NCI-H2171 treated with DMSO at 0.1 percent for 48 hours (cell line): ENCODE measurements around the gene TXNRD1.
"Not testable (repeated sequence)": the region's sequence is repeated elsewhere in the genome, so short reads cannot be mapped to it uniquely, and the experiment has no call there.

Experiments
- DNase-seq: peaks from one replicate; lab custom pipeline; 2025; lab: John Stamatoyannopoulos, UW

The TXNRD1 gene

GRCh38 chr12:104237930-104238329, 22.4 kb downstream of the TXNRD1 start:
- DNase-seq = no peak

DNA sequence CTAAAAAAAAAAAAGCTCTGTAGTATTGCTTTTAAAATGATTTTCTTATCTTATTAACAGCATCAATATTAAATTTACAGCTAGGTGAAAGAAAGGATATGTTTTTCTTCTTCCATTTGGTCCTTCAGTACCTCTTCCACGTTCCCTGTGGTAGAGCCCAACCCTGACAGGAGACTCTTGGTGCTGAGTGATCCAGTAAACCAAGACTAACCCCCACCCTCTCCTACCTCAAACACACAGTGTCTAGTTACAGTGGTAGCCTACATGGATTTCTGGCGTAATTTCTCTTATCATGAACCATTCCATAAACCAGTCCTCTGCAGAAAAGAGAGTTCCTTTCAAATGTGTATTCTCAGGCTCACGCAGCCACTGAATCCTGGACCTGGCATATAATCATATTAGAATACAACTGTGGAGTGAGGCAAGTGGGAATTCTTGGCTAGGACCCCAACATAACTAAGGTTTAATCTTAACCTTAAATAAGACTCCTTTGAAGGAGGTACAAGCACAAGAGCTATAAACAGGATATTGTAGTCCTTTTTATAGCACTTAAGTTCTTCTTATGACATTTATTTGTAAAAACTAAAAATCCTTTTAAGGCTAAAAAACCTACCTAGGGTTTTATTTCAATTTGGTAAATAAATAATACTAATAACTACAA, 27.1 kb downstream of the TXNRD1 start:
- DNase-seq = no peak

DNA sequence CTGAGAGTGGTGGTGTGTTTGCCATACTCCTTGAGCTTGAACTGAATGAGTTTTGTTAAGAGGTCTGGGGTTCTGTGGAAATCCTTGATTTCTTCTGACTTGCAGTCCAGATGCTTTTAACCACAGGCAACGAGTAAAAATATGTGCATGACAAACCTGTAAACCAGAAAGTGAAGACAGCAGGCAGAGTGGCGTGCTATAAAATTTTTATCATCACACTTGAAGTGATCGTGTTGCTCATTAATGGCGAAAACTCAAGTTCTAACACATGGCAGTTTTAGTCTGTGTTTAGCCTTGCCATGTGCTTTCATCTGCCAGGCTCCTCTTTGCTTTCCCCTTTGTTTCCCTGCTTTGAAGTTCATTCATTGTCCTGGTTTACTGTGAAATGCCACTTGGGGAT, 28.0 kb downstream of the TXNRD1 start:
- DNase-seq = peak; percentile 64

GRCh38 chr12:104243971-104244370, 28.4 kb downstream of the TXNRD1 start:
- peak; percentile 57 for DNase-seq

DNA sequence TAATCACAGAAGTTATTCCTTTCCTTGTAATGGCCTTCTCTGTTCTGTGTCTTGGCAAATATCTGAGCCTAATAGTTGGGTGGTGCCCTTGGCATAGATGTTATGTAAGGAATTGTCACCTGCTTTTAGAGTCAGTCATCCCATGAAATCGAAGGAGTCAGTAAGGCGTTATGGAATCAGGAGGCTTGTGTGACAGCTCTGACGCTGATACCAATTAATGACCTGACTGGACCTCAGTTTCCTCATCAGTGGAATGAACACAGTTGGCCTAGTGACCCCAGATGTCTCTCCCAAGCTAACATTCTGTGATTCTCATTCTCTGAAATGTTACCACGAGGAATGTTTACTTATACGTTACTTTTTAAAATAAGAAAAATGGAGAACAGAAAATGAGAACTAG, 32.1 kb downstream of the TXNRD1 start:
- peak; percentile 19 for DNase-seq

DNA sequence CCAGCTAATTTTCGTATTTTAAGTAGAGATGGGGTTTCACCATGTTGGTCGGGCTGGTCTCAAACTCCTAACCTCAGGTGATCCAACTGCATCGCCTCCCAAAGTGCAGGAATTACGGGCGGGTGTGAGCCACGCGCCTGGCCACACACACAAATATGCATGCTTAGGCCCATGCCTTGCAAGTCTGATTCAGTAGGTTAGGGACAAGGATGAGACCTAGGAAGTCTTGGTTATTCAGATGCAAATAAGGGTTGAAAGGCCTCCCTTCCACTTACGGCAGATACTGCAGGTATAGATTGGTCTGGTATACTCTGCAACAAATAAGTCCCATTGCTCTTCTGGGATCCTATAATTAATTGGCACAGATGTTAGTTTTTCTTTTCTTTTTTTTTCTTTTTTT, 32.9 kb downstream of the TXNRD1 start:
- no peak for DNase-seq

GRCh38 chr12:104249017-104249416, 33.4 kb downstream of the TXNRD1 start:
- no peak for DNase-seq

- DNase-seq = no peak
Measured at GRCh38 chr12:104249898-104250297, 34.3 kb downstream of the TXNRD1 start.

- no peak for DNase-seq
Measured at GRCh38 chr12:104250366-104251125, 35.0 kb downstream of the TXNRD1 start.

- DNase-seq = no peak
Measured at GRCh38 chr12:104257913-104258472, 42.4 kb downstream of the TXNRD1 start.

GRCh38 chr12:104258476-104259067, 43.0 kb downstream of the TXNRD1 start:
- no peak for DNase-seq

DNA sequence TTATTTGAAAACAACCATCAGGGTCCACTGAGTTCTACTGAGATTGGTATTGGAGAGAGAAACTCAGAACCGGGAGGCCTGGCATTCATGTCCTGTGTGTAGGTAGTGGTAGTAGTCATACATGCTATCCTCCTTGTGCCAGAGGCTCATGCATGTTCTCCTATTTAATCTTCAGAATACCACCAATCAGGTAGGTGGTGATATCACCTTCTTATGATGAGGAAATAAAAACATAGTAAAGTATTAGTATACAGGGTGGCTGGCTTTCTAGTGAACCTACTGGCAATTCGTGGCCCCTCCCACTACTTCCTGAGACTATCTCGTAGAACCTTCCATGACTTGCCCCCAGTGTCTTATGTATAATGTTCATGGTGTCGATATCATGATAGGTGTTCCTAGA, 47.4 kb downstream of the TXNRD1 start:
- DNase-seq = no peak

DNA sequence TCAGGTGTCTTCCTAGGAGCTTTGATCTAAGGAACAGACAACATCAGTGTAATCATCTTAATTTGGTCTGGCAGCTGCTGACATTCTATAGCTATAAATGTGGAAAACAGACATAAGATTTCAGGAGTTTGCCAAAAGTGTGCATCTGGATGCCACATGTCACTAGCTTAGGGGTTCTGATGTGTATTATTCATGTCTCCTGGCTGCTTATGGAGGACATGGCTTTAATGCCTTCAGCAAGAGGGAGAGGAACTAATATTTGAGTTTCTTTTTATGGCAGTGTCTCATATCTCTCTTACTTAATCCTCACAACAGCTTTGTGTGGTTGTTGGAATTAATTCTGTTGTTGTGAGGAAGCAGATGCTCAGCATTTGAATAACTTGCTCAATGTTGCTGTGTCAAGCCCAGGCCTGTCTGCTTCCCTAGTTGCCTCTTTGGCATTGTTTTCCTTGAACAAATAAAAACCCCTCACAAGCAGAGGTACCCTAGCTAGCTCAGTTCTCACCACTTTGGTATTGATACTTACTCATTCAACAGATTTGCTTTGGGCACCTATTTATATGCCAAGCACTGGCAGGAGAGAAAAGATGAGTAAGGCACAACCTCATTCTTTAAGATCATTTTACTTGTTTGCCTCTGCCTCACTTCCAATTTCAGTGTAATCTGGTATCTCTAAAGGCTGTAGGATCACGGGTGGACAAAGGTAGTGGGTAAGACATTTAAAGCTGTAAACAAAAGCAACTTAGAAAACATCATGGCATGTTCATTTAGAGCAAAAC, 48.2 kb downstream of the TXNRD1 start:
- peak; percentile 98 for DNase-seq

DNA sequence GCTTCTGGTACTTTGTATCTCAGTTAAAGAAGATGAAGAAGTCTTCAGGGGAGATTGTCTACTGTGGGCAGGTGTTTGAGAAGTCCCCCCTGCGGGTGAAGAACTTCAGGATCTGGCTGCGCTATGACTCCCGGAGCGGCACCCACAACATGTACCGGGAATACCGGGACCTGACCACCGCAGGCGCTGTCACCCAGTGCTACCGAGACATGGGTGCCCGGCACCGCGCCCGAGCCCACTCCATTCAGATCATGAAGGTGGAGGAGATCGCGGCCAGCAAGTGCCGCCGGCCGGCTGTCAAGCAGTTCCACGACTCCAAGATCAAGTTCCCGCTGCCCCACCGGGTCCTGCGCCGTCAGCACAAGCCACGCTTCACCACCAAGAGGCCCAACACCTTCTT, 49.9 kb downstream of the TXNRD1 start:
- not testable (repeated sequence) for DNase-seq

GRCh38 chr12:104272938-104273337, 57.4 kb downstream of the TXNRD1 start:
- DNase-seq = no peak

GRCh38 chr12:104273503-104273902, 57.9 kb downstream of the TXNRD1 start:
- no peak for DNase-seq

GRCh38 chr12:104274811-104275210, 59.2 kb downstream of the TXNRD1 start:
- DNase-seq = no peak

DNA sequence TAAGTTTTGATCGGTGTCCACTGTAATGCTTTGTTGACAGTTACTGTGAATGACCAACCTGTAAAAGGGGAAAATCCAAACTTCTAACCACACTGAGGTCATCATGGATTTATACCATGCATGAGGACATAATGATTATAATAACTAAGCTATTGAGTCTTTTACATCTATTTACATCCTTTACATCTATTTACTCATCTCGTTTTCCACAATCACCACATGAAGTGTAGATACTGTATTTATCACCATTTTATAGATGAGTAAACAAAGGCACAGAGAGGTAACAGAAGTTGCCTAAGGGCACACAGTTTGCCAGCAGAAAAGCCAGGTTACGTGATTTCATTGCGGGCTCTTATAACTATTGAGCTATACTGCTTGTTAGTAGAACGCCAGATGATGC, 60.1 kb downstream of the TXNRD1 start:
- DNase-seq = no peak

DNA sequence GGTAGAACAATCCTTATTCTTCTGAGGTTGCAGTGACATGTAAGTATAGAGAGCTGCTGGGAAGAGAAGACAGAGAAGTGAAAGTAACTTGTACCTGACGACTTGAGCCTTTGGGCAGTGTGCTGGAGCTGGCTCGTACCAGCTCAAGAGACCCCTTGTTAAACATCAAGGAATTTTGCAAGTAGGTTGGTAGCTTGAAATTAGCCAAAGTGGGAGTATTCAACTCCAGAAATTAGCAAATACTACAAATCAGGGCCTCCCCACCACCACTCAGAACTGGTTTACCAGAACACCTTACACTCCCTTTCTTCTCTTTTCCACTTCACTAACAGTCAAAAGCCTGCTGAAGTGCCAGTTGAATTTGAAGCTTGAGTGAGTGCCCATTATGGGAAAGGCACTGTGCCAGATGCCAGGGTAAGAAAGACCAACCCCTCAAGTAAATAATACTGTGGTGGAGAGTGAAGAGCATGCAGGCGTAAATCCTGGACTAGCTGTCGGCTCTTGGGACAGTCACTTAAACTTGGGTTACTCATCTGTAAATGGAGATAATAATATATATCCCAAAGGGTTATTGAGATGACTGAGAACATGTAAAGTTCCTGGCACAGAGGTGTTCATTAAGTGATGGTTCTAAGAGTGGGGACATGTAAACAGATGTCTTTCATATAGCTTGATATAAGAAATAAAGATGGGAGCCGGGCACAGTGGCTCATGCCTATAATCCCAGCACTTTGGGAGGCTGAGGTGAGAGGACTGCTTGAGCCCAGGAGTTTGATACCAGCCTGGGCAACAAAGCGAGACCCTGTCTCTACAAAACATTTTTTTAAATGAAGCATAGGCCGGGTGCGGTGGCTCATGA, 60.9 kb downstream of the TXNRD1 start:
- DNase-seq = peak; percentile 97

DNA sequence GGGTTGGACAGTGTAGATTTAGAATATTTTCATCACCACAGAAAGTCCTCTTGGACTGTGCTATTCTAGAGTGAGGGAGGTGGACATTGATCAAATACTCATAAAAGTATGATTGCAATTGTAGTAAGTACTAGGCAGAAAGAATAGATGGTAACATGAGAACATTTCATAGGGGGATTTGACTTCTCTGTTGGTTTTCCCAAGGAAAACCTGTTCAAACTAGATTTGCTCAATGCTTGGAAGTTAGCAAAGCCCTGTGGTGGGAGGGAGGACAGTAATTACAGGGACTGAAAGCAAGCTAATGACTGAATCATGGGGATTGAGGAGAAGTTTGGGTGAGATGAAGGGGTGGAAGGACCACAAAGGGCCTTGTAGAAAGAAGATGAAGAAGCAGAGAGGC, 63.6 kb downstream of the TXNRD1 start:
- no peak for DNase-seq

- no peak for DNase-seq
Measured at GRCh38 chr12:104280111-104280510, 64.5 kb downstream of the TXNRD1 start.
